Karpas-422 (cell line): ENCODE data around the gene GRID2. TPM values are rescaled to one million over a fixed set of nuclear protein-coding genes. Genes with fewer than 3 reads are reported as not detected.

Source experiments
- DNase-seq: peaks from one replicate; pipeline ENCODE4 v3.0.0-alpha.2; 2015
- H2AFZ ChIP-seq: fragments of 200-600 bp; sonication (generic); 2 replicates; pipeline ENCODE4 v1.6.1; 2014; ENCODE audit warnings: antibody characterized with exemption, low read length, mixed read lengths
- H3K27ac ChIP-seq: fragments of 200-600 bp; sonication (generic); 2 replicates; pipeline ENCODE4 v1.5.1; 2014; ENCODE audit warnings: mild to moderate bottlenecking, low read length, moderate library complexity
- H3K27me3 ChIP-seq: fragments of 200-600 bp; sonication (generic); 2 replicates; pipeline ENCODE4 v1.6.1; 2014; ENCODE audit warnings: low read length, mixed read lengths
- H3K36me3 ChIP-seq: fragments of 200-600 bp; sonication (generic); 2 replicates; pipeline ENCODE4 v1.6.1; 2014; ENCODE audit warnings: low read length, mixed read lengths; ENCODE audit not compliant: insufficient read depth
- H3K4me1 ChIP-seq: fragments of 200-600 bp; sonication (generic); 2 replicates; pipeline ENCODE4 v1.6.1; 2014; ENCODE audit warnings: mild to moderate bottlenecking, low read length, mixed read lengths
- H3K4me2 ChIP-seq: fragments of 200-600 bp; sonication (generic); 2 replicates; pipeline ENCODE4 v1.6.1; 2014; ENCODE audit warnings: low read length, low read depth, mild to moderate bottlenecking; ENCODE audit not compliant: poor library complexity, severe bottlenecking
- H3K4me3 ChIP-seq: fragments of 200-600 bp; sonication (generic); 2 replicates; pipeline ENCODE4 v1.5.1; 2014; ENCODE audit warnings: mild to moderate bottlenecking, antibody characterized with exemption, low read length, mixed read lengths
- H3K79me2 ChIP-seq: fragments of 200-600 bp; sonication (generic); 2 replicates; pipeline ENCODE4 v1.6.1; 2014; ENCODE audit warnings: mild to moderate bottlenecking, low read length, mixed read lengths
- H3K9ac ChIP-seq: fragments of 200-600 bp; sonication (generic); 2 replicates; pipeline ENCODE4 v1.6.0; 2014; ENCODE audit warnings: low read length
- H3K9me2 ChIP-seq: fragments of 200-600 bp; sonication (generic), shearing (Covaris generic); replicated peaks from 2 replicates; pipeline ENCODE4 v1.6.0; 2014; ENCODE audit warnings: mild to moderate bottlenecking, low read length, moderate library complexity; ENCODE audit not compliant: insufficient read depth
- H3K9me3 ChIP-seq: fragments of 300-700, 200-600 bp; sonication (generic); 2 replicates; pipeline ENCODE4 v1.6.1; 2014; ENCODE audit warnings: low read length, mixed read lengths
- H4K20me1 ChIP-seq: fragments of 200-600 bp; sonication (generic); 2 replicates; pipeline ENCODE4 v1.6.1; 2014; ENCODE audit warnings: mild to moderate bottlenecking, antibody characterized with exemption, low read length, low read depth; ENCODE audit not compliant: insufficient read depth
- total RNA-seq: library from RNA; depleted of rRNA; stranded (reverse); fragments of >200 nt; shearing (Covaris generic); gene quantifications from 2 replicates; pipeline ENCODE4 v1.2.3, GENCODE V29; 2014; ENCODE audit warnings: low replicate concordance

Gene GRID2
- total RNA-seq, 1 experiment from 2014 or later = not detected

GRCh38 chr4:93710847-93711430 lies 1407.2 kb downstream of the GRID2 start:
- H3K27me3 ChIP-seq = no peaks in the 10 kb centered on the region
- H3K4me1 ChIP-seq = no peaks in the 10 kb centered on the region
- H3K4me2 ChIP-seq = no peak overlapping the region
- no peak for DNase-seq
- H3K9ac ChIP-seq = no peak overlapping the region
- no peak overlapping the region for H3K4me3 ChIP-seq
- no peaks in the 10 kb centered on the region for H3K9me2 ChIP-seq
- no peaks in the 10 kb centered on the region for H4K20me1 ChIP-seq
- no peaks in the 10 kb centered on the region for H3K9me3 ChIP-seq
- H3K36me3 ChIP-seq = no peaks in the 10 kb centered on the region
- H3K27ac ChIP-seq = no peak overlapping the region
- no peaks in the 10 kb centered on the region for H3K79me2 ChIP-seq
- no peak overlapping the region for H2AFZ ChIP-seq

- Histone ChIP-seq H2AFZ (no peak overlapping the region), H3K9me3 (no peaks in the 10 kb centered on the region), H3K79me2 (no peaks in the 10 kb centered on the region), H3K27ac (no peak overlapping the region), H3K4me3 (no peak overlapping the region), H3K9ac (no peak overlapping the region), H3K4me2 (no peak overlapping the region), H3K36me3 (no peaks in the 10 kb centered on the region), H4K20me1 (no peaks in the 10 kb centered on the region), H3K27me3 (no peaks in the 10 kb centered on the region), H3K4me1 (no peaks in the 10 kb centered on the region), H3K9me2 (no peaks in the 10 kb centered on the region)
- DNase-seq = no peak
Measured at GRCh38 chr4:93718233-93718632, 1414.5 kb downstream of the GRID2 start.

- Histone ChIP-seq H3K27ac (no peak overlapping the region), H3K36me3 (no peaks in the 10 kb centered on the region), H3K9me2 (no peaks in the 10 kb centered on the region), H2AFZ (no peak overlapping the region), H3K4me3 (no peak overlapping the region), H3K9ac (no peak overlapping the region), H3K27me3 (no peaks in the 10 kb centered on the region), H4K20me1 (no peaks in the 10 kb centered on the region), H3K79me2 (no peaks in the 10 kb centered on the region), H3K9me3 (no peaks in the 10 kb centered on the region), H3K4me1 (no peaks in the 10 kb centered on the region), H3K4me2 (no peak overlapping the region)
- no peak for DNase-seq
Measured at GRCh38 chr4:93719552-93719951, 1415.8 kb downstream of the GRID2 start.

GRCh38 chr4:93722446-93722845 lies 1418.7 kb downstream of the GRID2 start:
- no peaks in the 10 kb centered on the region for H3K4me1 ChIP-seq
- no peak overlapping the region for H2AFZ ChIP-seq
- no peak overlapping the region for H3K4me3 ChIP-seq
- H3K79me2 ChIP-seq = no peaks in the 10 kb centered on the region
- no peaks in the 10 kb centered on the region for H3K27me3 ChIP-seq
- no peak overlapping the region for H3K9ac ChIP-seq
- H3K9me3 ChIP-seq = no peaks in the 10 kb centered on the region
- H4K20me1 ChIP-seq = no peaks in the 10 kb centered on the region
- no peaks in the 10 kb centered on the region for H3K9me2 ChIP-seq
- H3K27ac ChIP-seq = no peak overlapping the region
- no peak overlapping the region for H3K4me2 ChIP-seq
- no peaks in the 10 kb centered on the region for H3K36me3 ChIP-seq
- DNase-seq = no peak

GRCh38 chr4:93730251-93730650 lies 1426.5 kb downstream of the GRID2 start:
- Histone ChIP-seq H3K9ac (no peak overlapping the region), H3K9me2 (no peaks in the 10 kb centered on the region), H3K4me1 (no peaks in the 10 kb centered on the region), H4K20me1 (no peaks in the 10 kb centered on the region), H3K4me3 (no peak overlapping the region), H2AFZ (no peak overlapping the region), H3K4me2 (no peak overlapping the region), H3K9me3 (no peaks in the 10 kb centered on the region), H3K79me2 (no peaks in the 10 kb centered on the region), H3K27me3 (no peaks in the 10 kb centered on the region), H3K36me3 (no peaks in the 10 kb centered on the region), H3K27ac (no peak overlapping the region)
- DNase-seq = no peak

GRCh38 chr4:93730760-93731159 lies 1427.0 kb downstream of the GRID2 start:
- H3K9ac ChIP-seq = no peak overlapping the region
- no peaks in the 10 kb centered on the region for H3K9me3 ChIP-seq
- H3K36me3 ChIP-seq = no peaks in the 10 kb centered on the region
- no peak overlapping the region for H2AFZ ChIP-seq
- no peaks in the 10 kb centered on the region for H3K9me2 ChIP-seq
- H4K20me1 ChIP-seq = no peaks in the 10 kb centered on the region
- no peak overlapping the region for H3K4me2 ChIP-seq
- H3K4me1 ChIP-seq = no peaks in the 10 kb centered on the region
- no peaks in the 10 kb centered on the region for H3K79me2 ChIP-seq
- DNase-seq = no peak
- H3K27me3 ChIP-seq = no peaks in the 10 kb centered on the region
- no peak overlapping the region for H3K27ac ChIP-seq
- H3K4me3 ChIP-seq = no peak overlapping the region

GRCh38 chr4:93731456-93731855 lies 1427.7 kb downstream of the GRID2 start:
- Histone ChIP-seq H2AFZ (no peak overlapping the region), H3K4me2 (no peak overlapping the region), H3K9me3 (no peaks in the 10 kb centered on the region), H3K36me3 (no peaks in the 10 kb centered on the region), H3K9ac (no peak overlapping the region), H3K4me3 (no peak overlapping the region), H3K27ac (no peak overlapping the region), H3K4me1 (no peaks in the 10 kb centered on the region), H3K9me2 (no peaks in the 10 kb centered on the region), H3K27me3 (no peaks in the 10 kb centered on the region), H3K79me2 (no peaks in the 10 kb centered on the region), H4K20me1 (no peaks in the 10 kb centered on the region)
- DNase-seq = no peak

- H3K27ac ChIP-seq = no peak overlapping the region
- no peaks in the 10 kb centered on the region for H4K20me1 ChIP-seq
- no peak overlapping the region for H3K9ac ChIP-seq
- no peaks in the 10 kb centered on the region for H3K4me1 ChIP-seq
- no peaks in the 10 kb centered on the region for H3K27me3 ChIP-seq
- no peak overlapping the region for H3K4me2 ChIP-seq
- H3K9me3 ChIP-seq = no peaks in the 10 kb centered on the region
- H2AFZ ChIP-seq = no peak overlapping the region
- H3K36me3 ChIP-seq = no peaks in the 10 kb centered on the region
- no peaks in the 10 kb centered on the region for H3K9me2 ChIP-seq
- no peak for DNase-seq
- H3K79me2 ChIP-seq = no peaks in the 10 kb centered on the region
- no peak overlapping the region for H3K4me3 ChIP-seq
Measured at GRCh38 chr4:93732509-93732908, 1428.7 kb downstream of the GRID2 start.

- Histone ChIP-seq H3K9me3 (no peaks in the 10 kb centered on the region), H3K9me2 (no peaks in the 10 kb centered on the region), H3K4me3 (no peak overlapping the region), H3K27ac (no peak overlapping the region), H3K36me3 (no peaks in the 10 kb centered on the region), H3K9ac (no peak overlapping the region), H2AFZ (no peak overlapping the region), H3K4me2 (no peak overlapping the region), H3K4me1 (no peaks in the 10 kb centered on the region), H3K27me3 (no peaks in the 10 kb centered on the region), H3K79me2 (no peaks in the 10 kb centered on the region), H4K20me1 (no peaks in the 10 kb centered on the region)
- no peak for DNase-seq
Measured at GRCh38 chr4:93740890-93741289, 1437.1 kb downstream of the GRID2 start.
